ENCODE results near the gene IER3.
"Not testable (repeated sequence)": the region's sequence is repeated elsewhere in the genome, so short reads cannot be mapped to it uniquely, and the experiment has no call there.

Gene IER3

GRCh38 chr6:30769088-30769852 lies 24.9 kb upstream of the IER3 start:
- in situ Hi-C loops (cut with MboI; ENCODE audit: low sequenced_read_pairs) = no loop called here

DNA sequence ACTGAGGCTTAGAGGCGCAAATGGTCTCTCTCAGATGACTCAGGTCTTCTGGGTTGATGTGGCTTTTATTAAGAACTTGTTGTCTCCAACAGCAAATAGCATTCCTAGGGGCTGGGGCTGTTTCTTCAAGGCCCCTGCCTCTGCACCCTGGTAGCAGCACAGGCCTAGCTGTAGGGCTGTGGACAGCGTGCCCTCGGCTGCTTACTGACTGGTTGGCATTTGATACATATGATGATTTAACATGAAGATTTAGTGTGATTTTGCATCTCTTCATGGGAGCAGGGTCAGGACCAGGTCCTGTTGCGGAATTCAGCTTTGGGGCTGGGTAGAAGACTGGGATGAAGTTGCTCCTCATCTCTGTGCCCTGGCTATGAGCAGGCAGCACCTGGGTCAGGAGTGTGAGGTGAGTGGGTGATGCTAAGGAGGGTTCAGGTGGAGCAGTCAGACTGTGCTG lies 24.3 kb upstream of the IER3 start:
- in situ Hi-C loops (cut with MboI; ENCODE audit: low sequenced_read_pairs) = no loop called here

- in situ Hi-C loops (cut with MboI; ENCODE audit: low sequenced_read_pairs) = no loop called here
Observed at GRCh38 chr6:30767944-30768301, 23.6 kb upstream of the IER3 start.

DNA sequence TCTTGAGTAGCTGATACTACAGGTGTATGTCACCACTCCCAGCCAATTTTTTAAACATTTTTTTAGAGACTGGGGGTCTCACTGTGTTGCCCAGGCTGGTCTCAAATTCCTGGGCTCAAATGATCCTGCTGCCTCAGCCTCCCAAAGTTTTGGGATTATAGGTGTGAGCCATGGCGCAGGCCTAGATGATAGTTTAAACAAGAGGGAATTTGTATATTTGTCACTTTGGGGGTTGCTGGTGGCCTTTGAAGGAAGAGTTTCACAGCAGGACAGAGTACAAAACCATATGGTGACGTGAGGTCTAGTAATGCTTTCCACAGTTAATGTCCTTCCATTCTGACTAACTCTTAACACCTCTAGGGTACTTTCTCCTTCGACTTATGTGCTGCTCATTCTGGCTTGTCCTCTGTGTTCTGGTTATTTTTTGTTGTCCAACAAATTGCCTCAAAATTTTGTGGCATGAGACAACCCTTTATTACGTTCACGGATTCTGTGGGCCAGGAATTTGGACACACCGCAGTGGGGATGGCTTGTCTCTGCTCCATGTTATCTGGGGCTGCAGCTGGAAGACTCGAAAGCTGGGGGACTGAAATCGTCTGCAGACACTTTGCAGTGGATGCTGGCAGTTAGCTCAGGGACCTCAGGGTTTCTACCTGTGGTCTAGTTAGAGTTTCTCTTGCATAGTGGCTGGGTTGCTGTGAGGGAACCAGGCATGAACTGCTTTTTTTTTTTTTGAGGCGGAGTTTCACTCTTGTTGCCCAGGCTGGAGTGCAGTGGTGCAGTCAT lies 23.0 kb upstream of the IER3 start:
- in situ Hi-C loops (cut with MboI; ENCODE audit: low sequenced_read_pairs) = no loop called here

GRCh38 chr6:30766461-30767157 lies 22.3 kb upstream of the IER3 start:
- in situ Hi-C loops (cut with MboI; ENCODE audit: low sequenced_read_pairs) = no loop called here

- in situ Hi-C loops (cut with MboI; ENCODE audit: low sequenced_read_pairs) = not testable (repeated sequence)
Observed at GRCh38 chr6:30765495-30765894, 21.1 kb upstream of the IER3 start.

DNA sequence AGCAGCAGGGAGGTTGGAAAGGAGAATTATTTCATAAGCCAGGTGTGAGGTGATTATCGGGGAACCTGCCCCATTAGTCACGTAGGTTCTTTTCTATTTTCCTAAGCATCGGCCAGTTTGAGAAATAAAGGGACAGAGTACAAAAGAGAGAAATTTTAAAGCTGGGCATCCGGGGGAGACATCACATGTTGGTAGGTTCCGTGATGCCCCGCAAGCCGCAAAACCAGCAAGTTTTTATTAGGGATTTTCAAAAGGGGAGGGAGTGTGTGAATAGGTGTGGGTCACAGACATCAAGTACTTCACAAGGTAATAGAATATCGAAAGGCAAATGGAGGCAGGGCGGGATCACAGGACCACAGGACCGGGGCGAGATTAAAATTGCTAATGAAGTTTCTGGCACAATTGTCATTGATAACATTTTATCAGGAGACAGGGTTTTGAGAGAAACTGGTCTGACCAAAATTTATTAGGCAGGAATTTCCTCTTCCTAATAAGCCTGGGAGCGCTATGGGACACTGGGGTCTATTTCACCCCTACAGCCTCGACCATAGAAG lies 20.2 kb upstream of the IER3 start:
- in situ Hi-C loops (cut with MboI; ENCODE audit: low sequenced_read_pairs) = not testable (repeated sequence)

DNA sequence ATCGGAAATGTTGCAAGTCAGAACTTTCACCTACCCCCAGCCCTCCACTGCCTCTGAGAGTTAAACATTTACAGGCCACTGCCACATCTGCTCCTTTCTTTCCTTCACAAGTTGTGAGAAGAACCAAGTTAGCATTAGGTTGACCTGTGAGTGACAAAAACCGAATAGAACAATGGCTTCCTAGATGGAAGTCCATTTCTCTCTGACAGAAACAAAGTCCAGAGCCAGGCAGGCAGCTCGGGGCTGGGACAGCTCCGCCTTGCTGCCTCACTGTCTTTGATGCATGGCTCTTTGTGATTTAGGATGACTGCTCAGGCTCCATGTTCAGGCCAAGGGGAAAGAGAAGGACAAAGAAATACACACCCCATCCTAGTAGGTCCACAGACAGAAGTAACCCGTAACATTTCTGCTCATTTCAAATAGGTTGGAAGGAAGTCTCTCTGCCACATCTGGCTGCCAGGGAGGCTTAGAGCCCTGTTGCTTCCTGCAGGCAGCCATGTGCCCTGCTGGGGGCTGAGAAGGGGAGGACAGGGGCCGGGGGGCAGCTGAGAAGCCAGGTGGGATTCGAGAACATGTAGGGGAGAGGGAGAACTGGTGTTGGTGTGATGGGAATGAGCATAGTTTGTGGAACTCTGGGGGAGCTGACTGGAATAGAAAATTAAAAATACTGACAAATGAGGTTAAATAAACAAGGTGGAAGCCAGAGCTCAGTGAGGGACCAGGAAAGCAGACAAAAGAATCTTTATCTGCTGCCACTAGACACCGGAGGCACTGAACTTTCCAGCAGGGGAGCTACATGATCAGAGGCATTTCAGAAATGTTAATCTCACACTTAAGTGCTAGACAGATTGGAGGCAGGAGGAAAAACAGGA lies 19.5 kb upstream of the IER3 start:
- in situ Hi-C loops (cut with MboI; ENCODE audit: low sequenced_read_pairs) = no loop called here

DNA sequence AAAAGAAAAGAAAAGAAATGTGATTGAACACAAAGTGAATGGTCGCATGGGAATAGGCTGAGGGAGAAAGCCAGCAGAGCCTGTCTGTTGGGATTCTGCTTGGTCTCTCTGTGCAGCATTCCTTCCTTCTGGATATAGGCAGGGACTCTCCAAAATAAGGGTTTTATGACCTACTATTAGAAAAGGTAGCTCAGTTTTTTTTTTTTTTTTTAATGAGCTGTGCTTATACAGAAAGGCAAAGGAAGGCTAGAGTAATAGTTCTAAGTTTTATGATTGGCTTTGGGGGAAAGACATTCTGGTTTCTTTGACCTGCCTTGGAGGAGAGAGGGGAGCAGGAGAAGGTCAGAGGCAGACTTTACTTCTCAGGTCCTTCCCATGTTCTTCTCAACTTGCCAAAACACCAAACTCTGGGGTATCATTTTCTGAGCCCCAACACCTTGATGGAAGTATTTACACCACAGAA lies 18.8 kb upstream of the IER3 start:
- in situ Hi-C loops (cut with MboI; ENCODE audit: low sequenced_read_pairs) = no loop called here

- in situ Hi-C loops (cut with MboI; ENCODE audit: low sequenced_read_pairs) = no loop called here
Observed at GRCh38 chr6:30761791-30762429, 17.6 kb upstream of the IER3 start.

DNA sequence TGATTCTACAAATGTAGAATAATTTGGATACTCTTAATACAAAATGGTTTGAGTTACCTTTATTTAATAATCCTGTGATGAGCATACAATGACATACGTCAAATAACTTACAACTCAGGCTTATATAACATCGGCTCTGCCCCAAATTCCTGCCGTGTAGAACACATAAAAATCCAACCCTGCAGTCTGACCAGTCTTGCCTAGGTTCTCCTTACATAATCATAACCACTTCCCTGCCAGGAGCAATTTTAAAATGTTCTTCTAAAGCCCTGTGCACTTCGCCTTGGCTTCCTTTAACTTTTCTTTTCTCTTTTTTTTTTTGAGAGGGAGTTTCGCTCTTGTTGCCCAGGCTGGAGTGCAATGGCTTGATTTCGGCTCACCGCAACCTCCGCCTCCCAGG lies 16.2 kb upstream of the IER3 start:
- in situ Hi-C loops (cut with MboI; ENCODE audit: low sequenced_read_pairs) = no loop called here

DNA sequence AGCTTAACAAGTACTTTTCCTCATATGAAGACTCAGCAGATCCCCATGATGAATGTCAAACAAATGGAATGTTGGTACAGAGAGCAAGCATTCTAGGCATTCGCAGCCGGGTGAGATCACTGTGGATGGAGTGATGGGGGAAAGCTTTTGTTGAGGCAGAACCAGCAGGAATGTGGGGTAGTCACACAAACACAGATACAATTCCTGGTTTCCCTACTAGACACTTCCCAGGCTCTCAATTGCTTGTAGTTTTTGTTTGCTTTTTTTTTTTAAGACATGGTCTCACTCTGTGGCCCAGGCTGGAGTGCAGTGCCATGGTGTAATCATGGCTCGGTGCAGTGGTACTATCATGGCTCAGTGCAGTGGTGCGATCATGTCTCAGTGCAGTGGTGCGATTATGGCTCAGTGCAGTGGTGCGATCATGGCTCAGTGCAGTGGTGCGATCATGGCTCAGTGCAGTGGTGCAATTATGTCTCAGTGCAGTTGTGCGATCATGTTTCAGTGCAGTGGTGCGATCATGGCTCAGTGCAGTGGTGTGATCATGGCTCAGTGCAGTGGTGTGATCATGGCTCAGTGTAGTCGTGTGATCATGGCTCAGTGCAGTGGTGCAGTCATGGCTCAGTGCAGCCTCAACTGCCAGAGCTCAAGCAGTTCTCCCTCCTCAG lies 15.4 kb upstream of the IER3 start:
- in situ Hi-C loops (cut with MboI; ENCODE audit: low sequenced_read_pairs) = no loop called here

DNA sequence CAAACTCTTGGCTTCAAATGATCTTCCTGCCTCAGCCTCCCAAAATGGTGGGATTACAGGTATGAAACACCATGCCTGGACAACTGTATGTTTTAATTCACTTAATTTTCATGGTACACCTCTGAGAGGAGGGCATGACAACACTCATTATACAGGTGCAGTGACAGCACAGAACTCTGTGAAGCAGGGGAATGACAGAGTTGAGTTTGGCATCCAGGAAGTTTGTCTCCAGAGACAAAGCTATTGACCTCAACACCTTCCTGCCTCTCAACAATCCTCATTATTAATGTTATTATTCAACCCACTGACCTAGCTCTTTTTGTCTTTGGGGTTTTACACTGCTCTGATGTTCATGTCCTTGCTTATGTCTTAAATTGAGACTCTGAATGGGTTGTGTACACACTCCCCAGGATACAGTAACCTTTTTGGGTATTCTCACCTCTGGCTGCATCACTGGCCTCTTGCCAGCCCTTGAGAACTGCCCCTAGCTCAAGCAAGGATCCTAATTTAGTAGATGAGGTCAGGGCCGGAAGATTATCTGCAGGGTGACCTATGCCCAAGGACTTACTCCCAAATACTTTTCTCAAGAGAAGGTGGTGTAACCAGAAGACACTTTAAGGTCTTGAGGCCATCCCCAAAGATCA lies 13.0 kb upstream of the IER3 start:
- in situ Hi-C loops (cut with MboI; ENCODE audit: low sequenced_read_pairs) = no loop called here

GRCh38 chr6:30756405-30757003 lies 12.2 kb upstream of the IER3 start:
- in situ Hi-C loops (cut with MboI; ENCODE audit: low sequenced_read_pairs) = not testable (repeated sequence)

DNA sequence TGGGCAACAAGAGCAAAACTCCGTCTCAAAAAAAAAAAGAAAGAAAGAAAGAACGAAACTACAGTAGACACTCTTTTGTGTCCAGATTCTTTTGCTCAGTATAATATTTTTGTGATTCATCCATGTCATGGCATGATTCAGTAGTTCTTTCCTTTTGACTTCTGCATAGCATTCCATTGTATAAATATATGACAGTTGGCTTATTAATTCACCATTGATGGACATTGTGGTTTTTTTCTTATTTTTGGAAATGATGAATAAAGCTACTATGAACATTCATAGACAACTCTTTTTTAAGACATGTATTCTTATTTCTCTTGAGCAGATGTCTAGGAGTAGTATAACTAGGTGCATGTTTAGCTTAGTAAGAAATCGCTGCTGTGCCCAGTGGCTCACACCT lies 10.3 kb upstream of the IER3 start:
- in situ Hi-C loops (cut with MboI; ENCODE audit: low sequenced_read_pairs) = no loop called here

- in situ Hi-C loops (cut with MboI; ENCODE audit: low sequenced_read_pairs) = no loop called here
Observed at GRCh38 chr6:30752157-30752927, 8.0 kb upstream of the IER3 start.

DNA sequence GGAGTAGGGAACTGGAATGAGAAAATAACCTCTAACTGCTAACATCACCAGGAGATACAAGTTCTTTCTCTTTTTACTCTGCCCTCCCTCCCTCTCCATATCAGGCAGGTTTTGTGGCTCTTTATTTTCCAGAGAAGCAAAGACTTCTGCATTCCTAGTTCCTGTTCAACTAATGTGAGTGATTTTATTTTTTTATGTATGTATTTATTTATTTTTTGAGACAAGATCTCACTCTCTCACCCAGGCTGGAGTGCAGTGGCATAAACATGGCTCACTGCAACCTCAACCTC lies 6.0 kb upstream of the IER3 start:
- in situ Hi-C loops (cut with MboI; ENCODE audit: low sequenced_read_pairs) = no loop called here
